HepG2 (cell line): ENCODE measurements around the gene GNAS. TPM values are rescaled to one million over a fixed set of nuclear protein-coding genes. Genes with fewer than 3 reads are reported as not detected.

Source experiments
- ETV6 ChIP-seq: sonication (generic); formaldehyde crosslinking; conservative IDR thresholded peaks from 2 replicates; pipeline ENCODE4 v1.4.0; 2020; ENCODE audit warnings: missing genetic modification reagents
- MBNL3 ChIP-seq: fragments of 250-450 bp; sonication (Bioruptor Pico); conservative IDR thresholded peaks from 2 replicates; pipeline ENCODE4 v1.8.0; 2022; ENCODE audit warnings: mild to moderate bottlenecking, inconsistent platforms
- RBAK ChIP-seq: sonication (generic); formaldehyde crosslinking; IDR thresholded peaks from 2 replicates; pipeline ENCODE4 v1.5.1; 2020; ENCODE audit warnings: mild to moderate bottlenecking, missing genetic modification reagents
- REPIN1 ChIP-seq: sonication (generic); formaldehyde crosslinking; IDR thresholded peaks from 2 replicates; pipeline ENCODE4 v1.8.0; 2022; ENCODE audit warnings: missing genetic modification reagents, low read depth, mild to moderate bottlenecking, borderline replicate concordance
- SIX4 ChIP-seq: sonication (generic); formaldehyde crosslinking; IDR thresholded peaks from 2 replicates; pipeline ENCODE4 v1.4.0; 2020; ENCODE audit warnings: missing genetic modification reagents
- SMAD3 ChIP-seq: sonication (generic); formaldehyde crosslinking; IDR thresholded peaks from 2 replicates; pipeline ENCODE4 v1.4.0; 2020; ENCODE audit warnings: missing genetic modification reagents
- SMARCE1 ChIP-seq: fragments of 450-650 bp; IDR thresholded peaks from 2 replicates; pipeline ENCODE4 v1.6.1; 2017; ENCODE audit warnings: borderline replicate concordance
- XBP1 ChIP-seq: sonication (generic); formaldehyde crosslinking; IDR thresholded peaks from 2 replicates; pipeline ENCODE4 v1.5.0; 2020; ENCODE audit warnings: missing genetic modification reagents
- ZNF747 ChIP-seq: sonication (generic); formaldehyde crosslinking; IDR thresholded peaks from 2 replicates; pipeline ENCODE4 v1.8.1; 2023; ENCODE audit warnings: missing genetic modification reagents, mild to moderate bottlenecking, borderline replicate concordance
- polyA plus RNA-seq, 8 experiments: library from polyadenylated mRNA; depleted of rRNA in 3 of 8; stranded (reverse) in 7 of 8; unstranded in 1 of 8; fragments of >200 nt; fragmentation: Illumina TruSeq in 4 of 8; extraction: Trizol in 4 of 8; gene quantifications; 2 replicates each; pipeline versions ENCODE4 v1.2.1 to v1.2.3, GENCODE V29; 2011 to 2016; ENCODE audit warnings: low read depth in 4 of 8, missing spikeins in 1 of 8, mixed read lengths in 1 of 8; ENCODE audit not compliant: insufficient read depth in 1 of 8
- total RNA-seq, 5 experiments: library from RNA; depleted of rRNA; stranded (reverse); fragments of >200 nt; fragmentation: Illumina TruSeq; extraction: Trizol; gene quantifications; 2 replicates each; pipeline ENCODE4 v1.2.3, GENCODE V29; 2016; ENCODE audit warnings: low read depth in 1 of 5
- TF ChIP-seq, protein P1 (sequence below): sonication (generic); formaldehyde crosslinking; IDR thresholded peaks from 2 replicates; pipeline ENCODE4 v1.8.0; 2022; ENCODE audit warnings: mild to moderate bottlenecking, missing genetic modification reagents, moderate library complexity
- TF ChIP-seq, protein P2 (sequence below): IDR thresholded peaks from 2 replicates; pipeline ENCODE4 v1.6.1; 2016; ENCODE audit warnings: missing biosample characterization, missing genetic modification reagents, low read depth
- TF ChIP-seq, protein P3 (sequence below): sonication (generic); formaldehyde crosslinking; IDR thresholded peaks from 2 replicates; pipeline ENCODE4 v1.5.0; 2020; ENCODE audit warnings: mild to moderate bottlenecking, missing genetic modification reagents
- TF ChIP-seq, protein P4 (sequence below): sonication (generic); formaldehyde crosslinking; IDR thresholded peaks from 2 replicates; pipeline ENCODE4 v1.8.1; 2023; ENCODE audit warnings: mild to moderate bottlenecking, missing genetic modification reagents
- TF ChIP-seq, protein P5 (sequence below): sonication (generic); formaldehyde crosslinking; IDR thresholded peaks from 2 replicates; pipeline ENCODE4 v1.9.0; 2021; ENCODE audit warnings: mild to moderate bottlenecking, missing genetic modification reagents

The GNAS gene
- total and polyA plus RNA-seq, 2 of the 13 experiments (the other 11 are each of a cell fraction or from before 2014, with no cell fraction given) = 407 to 1,008 TPM

DNA sequence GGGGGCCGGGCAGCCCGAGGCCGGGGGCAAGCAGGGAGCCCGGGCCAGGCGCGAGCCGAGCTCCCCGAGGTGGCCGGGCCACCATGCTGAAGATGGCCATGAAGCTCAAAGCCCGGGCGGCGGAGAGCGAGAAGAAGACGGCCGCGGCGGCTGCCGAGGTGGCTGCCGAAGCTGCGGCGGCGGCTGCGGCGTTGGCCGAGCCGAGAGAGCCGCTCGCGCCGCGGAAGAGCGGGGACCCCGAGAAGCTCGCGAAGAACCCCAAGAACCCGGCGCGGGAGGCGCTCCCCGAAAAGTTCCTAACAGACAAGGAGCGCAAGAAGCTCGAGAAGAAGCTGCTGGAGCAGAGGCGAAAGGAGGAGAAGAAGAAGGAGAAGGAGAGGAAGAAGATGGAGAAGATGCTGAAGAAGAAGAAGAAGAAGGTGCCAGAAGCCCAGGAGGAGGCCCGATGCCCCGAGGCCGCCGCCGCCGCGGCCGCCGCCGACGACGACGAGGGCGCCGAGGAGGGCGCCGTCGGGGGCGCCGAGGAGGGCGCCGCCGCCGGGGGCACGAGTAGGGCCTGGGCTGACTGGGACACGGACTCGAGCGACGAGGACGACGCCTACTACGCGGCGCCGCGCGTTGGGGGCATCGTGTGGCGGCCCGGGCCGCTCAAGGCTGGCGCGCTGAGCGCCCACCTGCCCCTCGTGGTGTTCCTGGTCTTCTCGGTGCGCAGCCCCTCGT is 37.4 kb downstream of the GNAS start (continued):
- TF ChIP-seq, protein P1, sequence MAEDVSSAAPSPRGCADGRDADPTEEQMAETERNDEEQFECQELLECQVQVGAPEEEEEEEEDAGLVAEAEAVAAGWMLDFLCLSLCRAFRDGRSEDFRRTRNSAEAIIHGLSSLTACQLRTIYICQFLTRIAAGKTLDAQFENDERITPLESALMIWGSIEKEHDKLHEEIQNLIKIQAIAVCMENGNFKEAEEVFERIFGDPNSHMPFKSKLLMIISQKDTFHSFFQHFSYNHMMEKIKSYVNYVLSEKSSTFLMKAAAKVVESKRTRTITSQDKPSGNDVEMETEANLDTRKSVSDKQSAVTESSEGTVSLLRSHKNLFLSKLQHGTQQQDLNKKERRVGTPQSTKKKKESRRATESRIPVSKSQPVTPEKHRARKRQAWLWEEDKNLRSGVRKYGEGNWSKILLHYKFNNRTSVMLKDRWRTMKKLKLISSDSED (CRISPR knock-in tag) = 0 out of 2 replicates have a peak, but pooled peaks have one; percentile 42
- no peak for TF ChIP-seq SMAD3 (CRISPR knock-in tag)
- TF ChIP-seq REPIN1 (CRISPR knock-in tag) = no peak
- TF ChIP-seq, protein P2, sequence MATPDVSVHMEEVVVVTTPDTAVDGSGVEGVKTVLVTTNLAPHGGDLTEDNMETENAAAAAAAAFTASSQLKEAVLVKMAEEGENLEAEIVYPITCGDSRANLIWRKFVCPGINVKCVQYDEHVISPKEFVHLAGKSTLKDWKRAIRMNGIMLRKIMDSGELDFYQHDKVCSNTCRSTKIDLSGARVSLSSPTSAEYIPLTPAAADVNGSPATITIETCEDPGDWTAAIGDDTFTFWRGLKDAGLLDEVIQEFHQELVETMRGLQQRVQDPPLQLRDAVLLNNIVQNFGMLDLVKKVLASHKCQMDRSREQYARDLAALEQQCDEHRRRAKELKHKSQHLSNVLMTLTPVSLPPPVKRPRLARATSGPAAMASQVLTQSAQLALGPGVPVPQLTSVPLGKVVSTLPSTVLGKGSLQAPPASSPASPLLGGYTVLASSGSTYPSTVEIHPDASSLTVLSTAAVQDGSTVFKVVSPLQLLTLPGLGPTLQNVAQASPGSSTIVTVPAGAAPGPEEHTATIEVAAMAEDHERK (CRISPR knock-in tag) = no peak
- TF ChIP-seq ZNF747 (CRISPR knock-in tag) = no peak
- TF ChIP-seq XBP1 (CRISPR knock-in tag) = no peak
- TF ChIP-seq, protein P3, sequence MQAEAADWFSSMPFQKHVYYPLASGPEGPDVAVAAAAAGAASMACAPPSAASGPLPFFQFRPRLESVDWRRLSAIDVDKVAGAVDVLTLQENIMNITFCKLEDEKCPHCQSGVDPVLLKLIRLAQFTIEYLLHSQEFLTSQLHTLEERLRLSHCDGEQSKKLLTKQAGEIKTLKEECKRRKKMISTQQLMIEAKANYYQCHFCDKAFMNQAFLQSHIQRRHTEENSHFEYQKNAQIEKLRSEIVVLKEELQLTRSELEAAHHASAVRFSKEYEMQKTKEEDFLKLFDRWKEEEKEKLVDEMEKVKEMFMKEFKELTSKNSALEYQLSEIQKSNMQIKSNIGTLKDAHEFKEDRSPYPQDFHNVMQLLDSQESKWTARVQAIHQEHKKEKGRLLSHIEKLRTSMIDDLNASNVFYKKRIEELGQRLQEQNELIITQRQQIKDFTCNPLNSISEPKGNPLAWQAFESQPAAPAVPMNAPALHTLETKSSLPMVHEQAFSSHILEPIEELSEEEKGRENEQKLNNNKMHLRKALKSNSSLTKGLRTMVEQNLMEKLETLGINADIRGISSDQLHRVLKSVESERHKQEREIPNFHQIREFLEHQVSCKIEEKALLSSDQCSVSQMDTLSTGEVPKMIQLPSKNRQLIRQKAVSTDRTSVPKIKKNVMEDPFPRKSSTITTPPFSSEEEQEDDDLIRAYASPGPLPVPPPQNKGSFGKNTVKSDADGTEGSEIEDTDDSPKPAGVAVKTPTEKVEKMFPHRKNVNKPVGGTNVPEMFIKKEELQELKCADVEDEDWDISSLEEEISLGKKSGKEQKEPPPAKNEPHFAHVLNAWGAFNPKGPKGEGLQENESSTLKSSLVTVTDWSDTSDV (CRISPR knock-in tag) = 0 out of 2 replicates have a peak, but pooled peaks have one; percentile 42
- no peak for TF ChIP-seq SMARCE1
- TF ChIP-seq RBAK (CRISPR knock-in tag) = no peak
- TF ChIP-seq, protein P4, sequence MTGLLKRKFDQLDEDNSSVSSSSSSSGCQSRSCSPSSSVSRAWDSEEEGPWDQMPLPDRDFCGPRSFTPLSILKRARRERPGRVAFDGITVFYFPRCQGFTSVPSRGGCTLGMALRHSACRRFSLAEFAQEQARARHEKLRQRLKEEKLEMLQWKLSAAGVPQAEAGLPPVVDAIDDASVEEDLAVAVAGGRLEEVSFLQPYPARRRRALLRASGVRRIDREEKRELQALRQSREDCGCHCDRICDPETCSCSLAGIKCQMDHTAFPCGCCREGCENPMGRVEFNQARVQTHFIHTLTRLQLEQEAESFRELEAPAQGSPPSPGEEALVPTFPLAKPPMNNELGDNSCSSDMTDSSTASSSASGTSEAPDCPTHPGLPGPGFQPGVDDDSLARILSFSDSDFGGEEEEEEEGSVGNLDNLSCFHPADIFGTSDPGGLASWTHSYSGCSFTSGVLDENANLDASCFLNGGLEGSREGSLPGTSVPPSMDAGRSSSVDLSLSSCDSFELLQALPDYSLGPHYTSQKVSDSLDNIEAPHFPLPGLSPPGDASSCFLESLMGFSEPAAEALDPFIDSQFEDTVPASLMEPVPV (CRISPR knock-in tag) = 0 out of 2 replicates have a peak, but pooled peaks have one; percentile 37
- no peak for TF ChIP-seq ETV6 (CRISPR knock-in tag)
- TF ChIP-seq, protein P5, sequence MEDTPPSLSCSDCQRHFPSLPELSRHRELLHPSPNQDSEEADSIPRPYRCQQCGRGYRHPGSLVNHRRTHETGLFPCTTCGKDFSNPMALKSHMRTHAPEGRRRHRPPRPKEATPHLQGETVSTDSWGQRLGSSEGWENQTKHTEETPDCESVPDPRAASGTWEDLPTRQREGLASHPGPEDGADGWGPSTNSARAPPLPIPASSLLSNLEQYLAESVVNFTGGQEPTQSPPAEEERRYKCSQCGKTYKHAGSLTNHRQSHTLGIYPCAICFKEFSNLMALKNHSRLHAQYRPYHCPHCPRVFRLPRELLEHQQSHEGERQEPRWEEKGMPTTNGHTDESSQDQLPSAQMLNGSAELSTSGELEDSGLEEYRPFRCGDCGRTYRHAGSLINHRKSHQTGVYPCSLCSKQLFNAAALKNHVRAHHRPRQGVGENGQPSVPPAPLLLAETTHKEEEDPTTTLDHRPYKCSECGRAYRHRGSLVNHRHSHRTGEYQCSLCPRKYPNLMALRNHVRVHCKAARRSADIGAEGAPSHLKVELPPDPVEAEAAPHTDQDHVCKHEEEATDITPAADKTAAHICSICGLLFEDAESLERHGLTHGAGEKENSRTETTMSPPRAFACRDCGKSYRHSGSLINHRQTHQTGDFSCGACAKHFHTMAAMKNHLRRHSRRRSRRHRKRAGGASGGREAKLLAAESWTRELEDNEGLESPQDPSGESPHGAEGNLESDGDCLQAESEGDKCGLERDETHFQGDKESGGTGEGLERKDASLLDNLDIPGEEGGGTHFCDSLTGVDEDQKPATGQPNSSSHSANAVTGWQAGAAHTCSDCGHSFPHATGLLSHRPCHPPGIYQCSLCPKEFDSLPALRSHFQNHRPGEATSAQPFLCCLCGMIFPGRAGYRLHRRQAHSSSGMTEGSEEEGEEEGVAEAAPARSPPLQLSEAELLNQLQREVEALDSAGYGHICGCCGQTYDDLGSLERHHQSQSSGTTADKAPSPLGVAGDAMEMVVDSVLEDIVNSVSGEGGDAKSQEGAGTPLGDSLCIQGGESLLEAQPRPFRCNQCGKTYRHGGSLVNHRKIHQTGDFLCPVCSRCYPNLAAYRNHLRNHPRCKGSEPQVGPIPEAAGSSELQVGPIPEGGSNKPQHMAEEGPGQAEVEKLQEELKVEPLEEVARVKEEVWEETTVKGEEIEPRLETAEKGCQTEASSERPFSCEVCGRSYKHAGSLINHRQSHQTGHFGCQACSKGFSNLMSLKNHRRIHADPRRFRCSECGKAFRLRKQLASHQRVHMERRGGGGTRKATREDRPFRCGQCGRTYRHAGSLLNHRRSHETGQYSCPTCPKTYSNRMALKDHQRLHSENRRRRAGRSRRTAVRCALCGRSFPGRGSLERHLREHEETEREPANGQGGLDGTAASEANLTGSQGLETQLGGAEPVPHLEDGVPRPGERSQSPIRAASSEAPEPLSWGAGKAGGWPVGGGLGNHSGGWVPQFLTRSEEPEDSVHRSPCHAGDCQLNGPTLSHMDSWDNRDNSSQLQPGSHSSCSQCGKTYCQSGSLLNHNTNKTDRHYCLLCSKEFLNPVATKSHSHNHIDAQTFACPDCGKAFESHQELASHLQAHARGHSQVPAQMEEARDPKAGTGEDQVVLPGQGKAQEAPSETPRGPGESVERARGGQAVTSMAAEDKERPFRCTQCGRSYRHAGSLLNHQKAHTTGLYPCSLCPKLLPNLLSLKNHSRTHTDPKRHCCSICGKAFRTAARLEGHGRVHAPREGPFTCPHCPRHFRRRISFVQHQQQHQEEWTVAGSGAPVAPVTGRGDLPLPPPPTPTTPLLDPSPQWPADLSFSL (CRISPR knock-in tag) = peak; percentile 46; the same call in 1 of the 2 replicates
- no peak for TF ChIP-seq SIX4 (CRISPR knock-in tag)
- no peak for TF ChIP-seq MBNL3 (CRISPR knock-in tag)
